Embryonic facial prominence (tissue), 1 donor: ENCODE results near the gene KRT77.

ENCODE experiments used
- DNase-seq: peaks from one replicate; pipeline ENCODE4 v3.0.0-alpha.2; 2016; ENCODE audit errors: extremely low spot score

Gene KRT77

DNA sequence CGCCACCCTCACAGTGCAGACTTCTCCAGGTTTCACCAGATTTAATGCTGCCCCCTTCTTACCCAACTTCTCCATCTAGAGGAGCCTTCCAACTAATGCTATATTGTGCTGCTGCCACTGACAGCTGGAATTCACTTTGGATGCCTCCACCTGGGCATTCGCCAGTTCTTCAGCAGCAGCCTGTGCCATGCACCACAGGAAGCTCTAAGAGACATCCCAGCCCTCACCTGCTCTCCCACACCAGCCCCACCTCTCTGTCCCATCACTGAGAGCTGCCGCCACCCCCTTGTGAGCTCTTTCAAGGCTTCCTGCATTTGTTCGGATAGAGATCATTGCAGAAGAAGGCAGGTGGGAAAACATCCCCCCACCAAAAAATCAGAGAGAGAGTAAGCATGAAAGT lies 46.7 kb downstream of the KRT77 start:
- DNase-seq, result no peak

DNA sequence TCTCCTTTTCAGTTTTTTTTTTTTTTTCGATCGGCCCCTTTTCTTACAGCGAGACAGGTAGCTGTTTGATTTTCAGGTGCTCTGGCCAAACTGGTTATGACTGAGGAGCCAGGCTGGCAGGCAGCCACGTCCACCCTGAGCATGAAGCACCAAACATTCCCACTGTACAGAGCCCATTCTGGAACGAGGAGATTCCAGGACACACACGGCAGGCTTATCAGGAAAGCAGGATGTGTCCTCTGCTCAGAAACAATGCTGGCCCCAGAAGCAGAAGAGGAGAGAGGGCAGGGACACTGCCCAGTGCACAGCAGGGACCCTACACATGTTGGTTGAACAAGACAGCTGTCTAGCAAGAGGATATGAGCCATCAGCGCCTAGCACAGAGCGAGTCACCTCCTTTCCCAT lies 47.6 kb downstream of the KRT77 start:
- no peak for DNase-seq

DNA sequence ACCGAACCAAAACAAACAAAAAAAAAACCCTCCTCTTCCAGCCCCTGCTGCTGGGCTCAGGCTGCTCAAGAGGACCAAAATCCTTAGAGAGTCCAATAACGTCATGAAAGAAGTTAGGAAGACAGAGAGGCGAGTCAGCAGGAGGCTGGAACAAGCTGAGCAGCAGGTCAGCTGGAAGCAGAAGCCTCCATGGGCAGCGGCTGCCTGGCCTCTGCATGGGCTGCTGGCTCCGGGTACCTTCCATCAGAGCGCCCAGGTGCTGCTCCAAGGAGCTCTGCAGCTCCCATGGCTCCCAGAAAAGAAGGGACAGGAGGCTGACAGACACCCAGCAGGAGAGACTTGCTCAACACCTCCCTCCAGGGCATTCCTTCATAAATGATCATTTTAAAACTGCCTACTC lies 48.1 kb downstream of the KRT77 start:
- DNase-seq, result no peak

DNA sequence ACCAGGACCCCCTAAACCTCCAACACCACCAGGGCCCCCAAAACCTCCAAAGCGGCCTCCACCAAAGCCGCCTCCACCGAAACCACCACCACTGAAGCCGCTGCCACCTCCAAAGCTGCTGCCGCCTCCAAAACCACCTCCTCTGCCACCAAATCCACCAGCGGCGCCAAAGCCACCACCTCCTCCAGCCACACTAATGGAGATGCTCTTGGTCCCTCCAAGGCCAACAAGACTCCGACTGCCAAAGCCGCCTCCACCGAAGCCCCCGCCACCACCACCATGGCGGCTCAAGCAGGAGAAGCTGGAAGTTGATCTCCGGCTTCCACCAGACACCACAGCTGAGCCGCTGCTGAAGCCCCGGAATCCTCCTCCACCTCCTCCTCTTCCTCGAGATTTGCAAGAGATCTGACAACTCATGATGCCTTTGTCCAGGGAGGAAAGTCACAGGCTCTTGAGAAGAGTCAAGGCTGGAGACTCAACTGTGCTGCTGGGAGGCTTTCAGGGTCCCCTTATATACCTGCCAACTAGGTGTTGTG lies 51.5 kb downstream of the KRT77 start, which contains the start of gene KRT2:
TSS of gene KRT2 (minus strand) at position 486 of the 536 bp plus-strand sequence. CDS start at position 417, 69 bp downstream.
- DNase-seq, result no peak

DNA sequence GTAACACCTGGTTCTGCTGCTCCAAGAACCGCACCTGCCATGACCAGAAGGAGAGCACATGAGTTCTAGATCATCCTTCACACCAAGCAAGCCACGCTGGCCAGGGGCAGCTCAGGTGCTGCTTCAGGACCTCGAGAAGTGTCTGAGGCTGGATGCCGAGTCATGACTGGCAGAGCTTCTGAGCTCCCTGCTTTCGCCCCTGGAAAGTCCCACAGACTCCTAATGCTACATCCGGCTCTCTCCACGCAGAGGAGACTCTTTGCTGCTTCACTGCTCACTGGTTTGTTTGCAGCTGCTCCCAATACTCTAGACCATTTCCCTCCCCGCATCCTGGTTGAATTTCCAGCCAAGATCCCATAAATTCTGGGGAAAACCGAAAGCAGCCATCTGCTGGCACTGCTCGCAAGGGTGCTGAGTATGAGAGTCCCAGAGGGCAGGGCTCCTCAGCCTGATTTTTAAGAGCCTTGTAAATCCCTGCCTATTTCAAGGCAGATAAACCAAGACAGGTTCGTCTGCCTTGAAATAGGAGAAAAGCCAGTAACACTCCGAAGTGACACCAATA lies 52.7 kb downstream of the KRT77 start:
- DNase-seq, result no peak

DNA sequence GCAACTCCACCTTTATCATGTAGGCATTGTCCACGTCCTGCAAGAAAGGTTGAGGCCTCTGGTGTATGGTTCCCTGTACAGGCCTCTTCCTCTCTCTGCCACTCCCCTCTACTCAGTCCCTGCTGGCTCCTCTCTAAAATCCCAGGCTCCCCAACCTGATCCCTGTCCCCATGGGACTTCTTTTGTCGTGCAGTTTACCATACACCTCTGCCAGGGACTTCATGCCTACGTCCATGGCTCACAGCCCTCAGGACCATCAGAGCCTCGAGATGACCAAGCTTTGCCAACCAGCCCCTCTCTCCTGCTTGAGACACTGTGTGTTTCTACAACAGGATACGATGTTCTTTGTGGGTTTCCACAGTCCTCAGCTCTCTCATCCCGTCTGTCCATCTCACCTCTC lies 54.3 kb downstream of the KRT77 start:
- no peak for DNase-seq

DNA sequence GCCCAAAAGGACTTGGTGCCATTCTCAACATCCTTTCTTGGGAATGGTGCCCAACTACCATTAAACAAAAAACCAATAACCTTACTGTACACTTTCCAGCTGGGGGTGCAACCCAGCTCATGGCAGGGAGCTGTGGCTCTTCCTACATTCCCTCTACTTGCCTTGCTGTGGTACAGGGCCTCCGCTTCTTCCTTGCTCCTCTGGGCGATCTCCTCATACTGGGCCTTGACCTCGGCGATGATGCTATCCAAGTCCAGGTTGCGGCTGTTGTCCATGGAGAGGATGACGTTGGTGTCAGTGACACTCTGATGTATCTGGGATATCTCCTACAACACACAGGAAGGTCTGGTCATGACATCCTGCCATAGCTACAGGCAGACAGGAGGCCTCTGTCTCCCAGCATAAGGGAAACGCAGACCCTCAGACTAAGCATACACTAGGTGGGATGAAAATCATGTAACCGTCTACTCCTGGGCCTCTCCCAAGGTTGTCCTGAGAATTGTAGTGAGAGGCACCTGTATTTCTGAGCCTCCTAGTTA lies 55.2 kb downstream of the KRT77 start:
- no peak for DNase-seq

DNA sequence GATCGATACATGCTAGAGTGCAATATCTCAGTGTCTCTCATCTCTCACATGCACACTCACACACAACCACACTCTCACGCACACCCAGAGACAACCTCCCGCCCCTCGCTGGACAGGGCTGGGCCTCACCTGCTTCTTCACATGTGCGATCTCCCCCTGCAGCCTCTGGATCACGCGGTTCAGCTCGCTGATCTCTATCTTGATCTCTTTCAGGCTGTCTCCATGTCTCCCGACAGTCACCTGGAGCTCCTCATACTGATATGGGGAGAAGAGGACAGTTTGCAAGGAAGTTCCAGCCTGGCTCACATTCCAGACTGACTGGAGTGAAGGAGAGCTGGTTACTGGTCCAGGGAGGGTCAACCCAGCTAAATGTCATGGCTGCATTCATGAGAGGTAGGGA lies 55.7 kb downstream of the KRT77 start:
- DNase-seq, result no peak

DNA sequence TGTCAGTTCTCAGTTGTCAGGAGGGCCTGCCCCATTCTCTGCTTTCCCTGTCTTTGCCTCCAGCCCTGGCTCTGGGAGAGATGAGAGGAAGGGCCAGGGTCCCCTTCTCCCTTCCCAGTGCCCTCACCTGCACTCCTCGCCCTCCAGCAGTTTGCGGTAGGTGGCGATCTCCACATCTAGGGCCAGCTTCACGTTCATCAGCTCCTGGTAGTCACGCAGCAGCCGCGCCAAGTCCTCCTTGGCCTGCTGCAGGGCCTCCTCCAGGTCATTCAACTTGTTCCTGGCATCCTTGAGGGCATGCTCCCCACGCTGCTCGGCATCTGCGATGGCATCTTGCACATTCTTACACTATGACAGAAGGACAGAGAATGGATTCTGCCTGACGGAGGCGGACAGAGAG lies 56.7 kb downstream of the KRT77 start:
- no peak for DNase-seq

DNA sequence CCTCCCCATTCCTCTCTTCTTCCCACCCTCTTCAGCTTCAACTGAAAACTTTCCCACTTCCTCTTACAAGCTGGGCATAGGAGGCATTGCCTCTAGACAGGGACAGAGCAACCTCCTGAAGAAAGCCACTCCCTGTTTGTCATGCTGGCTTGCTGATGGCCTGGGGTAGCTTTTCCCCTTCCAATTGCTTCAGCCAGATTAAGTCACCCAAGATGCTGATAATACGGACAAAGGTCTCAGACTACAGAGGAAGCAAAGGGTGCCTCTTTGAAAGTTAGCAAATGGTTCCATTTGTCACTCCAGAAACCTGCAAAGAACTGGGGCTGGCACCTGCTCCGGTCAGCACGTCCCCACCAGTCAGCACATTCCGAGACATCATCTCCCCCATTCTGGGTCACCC lies 57.3 kb downstream of the KRT77 start:
- no peak for DNase-seq

DNA sequence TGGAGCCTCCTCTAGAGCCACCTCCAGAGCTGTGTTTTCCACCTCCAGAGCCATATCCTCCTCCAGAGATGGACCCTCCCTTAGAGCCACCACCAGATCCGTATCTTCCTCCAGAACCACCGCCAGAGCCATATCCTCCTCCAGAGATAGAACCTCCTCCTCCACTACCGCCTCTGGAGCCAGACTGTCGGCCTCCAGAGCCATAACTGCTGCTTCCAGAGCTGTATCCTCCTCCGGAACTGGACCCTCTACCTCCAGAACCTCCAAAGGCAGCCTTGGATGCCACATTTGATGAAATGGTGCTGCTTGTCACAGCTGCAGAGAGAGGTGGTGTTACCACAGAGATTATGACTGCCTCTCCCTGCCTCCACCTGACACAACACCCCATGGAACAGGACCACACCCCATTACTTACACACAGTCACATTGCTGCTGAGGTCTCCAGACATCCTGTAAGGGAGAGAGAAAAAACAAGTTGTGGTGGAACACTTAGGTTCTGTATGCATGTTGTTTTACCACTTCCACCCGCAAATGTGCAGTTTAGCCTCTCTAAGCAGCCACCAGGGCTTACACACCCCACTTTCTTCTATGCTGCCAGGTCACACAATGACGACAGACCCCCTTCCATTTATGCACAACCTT lies 58.1 kb downstream of the KRT77 start:
- DNase-seq, result no peak

DNA sequence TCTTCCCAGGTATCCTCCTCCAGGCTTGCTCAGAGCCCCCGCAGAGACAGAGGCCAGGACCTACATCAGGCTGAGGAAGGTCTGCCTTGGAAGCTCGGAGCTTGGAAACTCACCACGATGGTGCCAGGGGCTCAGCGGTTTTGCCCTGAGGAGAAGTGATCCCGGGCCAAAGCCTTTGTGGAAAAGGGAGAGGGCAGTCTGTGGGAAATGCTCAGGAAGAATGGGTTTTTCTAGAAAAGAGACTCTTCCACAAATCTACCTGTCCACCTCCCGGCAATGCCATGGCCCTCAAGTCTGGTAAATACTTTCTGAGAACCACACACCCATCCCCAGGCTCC lies 59.3 kb downstream of the KRT77 start:
- DNase-seq, result no peak

DNA sequence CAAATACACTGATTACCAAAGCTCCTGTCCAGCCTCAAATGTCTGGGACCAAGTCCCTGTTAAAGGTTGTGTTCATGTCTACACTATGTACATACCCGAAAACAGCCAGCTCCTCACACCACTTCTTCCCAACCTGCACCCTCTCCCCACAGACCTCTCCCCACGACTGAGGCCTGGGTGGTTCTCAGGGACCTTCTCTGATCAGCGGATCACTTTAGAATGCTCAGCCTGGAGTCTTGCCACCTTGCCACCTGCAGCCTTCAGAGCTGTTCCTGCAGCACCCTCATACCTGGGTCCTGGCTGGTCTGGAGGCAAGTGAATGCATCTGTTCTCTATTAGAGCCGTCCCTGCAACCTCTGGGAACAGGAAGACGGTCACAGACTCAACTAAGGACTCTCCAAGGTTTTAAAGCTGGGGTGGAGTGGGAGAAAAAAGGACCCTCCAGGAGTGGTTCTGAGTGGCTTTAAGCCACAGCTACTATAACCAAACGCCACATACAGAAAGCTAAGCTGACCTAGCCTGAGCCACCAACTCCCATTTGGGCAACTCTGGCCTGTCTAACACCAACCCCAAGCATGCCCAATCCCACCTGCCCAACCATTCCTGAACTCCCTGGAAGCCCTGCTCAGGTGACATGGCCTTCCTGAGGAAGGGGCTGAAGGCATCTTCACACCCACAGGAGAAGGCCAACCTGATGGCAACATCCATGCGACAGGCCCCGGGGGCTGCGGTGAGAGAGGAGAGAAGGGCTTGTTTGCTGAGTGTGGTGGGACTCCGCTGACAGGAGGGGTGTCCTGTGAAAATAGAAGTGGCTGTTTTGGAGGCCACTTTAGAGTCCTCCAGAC lies 59.9 kb downstream of the KRT77 start:
- DNase-seq, result no peak

DNA sequence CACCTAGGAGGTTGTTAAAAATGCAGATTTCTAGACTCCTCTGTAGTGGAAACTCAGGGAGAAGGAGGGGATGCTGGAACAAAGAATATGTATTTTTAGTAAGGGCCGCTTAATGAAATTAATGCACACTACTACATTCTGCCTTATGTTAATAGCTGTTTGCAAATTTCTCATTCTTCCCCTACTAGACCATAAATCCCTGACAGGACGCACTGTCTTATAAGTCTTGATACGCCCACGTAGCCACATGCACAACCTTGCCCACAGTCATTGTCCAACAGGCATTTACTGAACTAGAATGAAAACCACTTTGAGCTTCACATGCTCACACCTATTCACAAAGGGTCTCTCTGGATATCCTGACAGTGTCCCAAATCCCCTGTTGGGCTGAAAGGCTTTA lies 61.9 kb downstream of the KRT77 start:
- no peak for DNase-seq
